ENCODE measurements around the gene TERT.

DNA sequence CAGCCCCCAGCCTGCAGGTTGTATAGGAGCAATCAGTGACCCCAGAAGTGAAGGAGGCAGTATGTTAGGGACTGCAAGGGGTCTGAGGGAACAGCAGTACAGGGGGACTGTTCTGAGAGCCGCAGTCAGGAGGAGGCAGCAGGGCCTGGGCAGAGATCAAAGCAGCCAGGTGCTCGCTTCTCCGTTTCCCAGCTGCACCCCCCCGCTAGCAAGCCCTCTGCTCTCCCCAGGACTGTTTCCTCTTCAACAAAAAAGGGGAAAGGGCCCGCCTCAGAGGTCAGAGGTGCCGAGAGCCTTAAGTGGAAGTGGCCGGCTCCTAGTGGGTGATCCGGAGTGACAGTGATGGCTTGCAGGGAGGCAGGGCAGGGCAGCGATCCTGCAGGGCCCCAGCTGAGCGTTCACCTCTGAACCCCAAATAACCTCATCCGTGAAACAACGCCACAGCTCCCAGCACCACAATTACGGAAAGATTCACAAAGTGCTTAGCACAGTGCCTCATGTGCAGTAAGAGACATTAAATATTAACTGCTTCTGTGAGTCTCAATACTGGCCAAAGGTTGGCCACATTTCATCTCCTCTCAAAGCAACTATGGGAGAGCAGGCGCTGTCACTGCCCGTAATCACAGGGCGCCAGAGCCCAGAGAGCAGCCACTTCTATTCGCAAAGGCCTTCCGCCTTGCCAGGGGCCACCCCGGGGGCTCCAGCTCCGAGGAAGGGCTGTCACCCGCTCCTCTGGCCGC, 42.1 kb upstream of the TERT start:
- TF ChIP-seq POLR2A (IDR thresholded peaks at IDR 0.05; ENCODE audit: low read length) (no peak), GATA1 (IDR thresholded peaks at IDR 0.05; ENCODE audit: low read depth, low read length) (no peak)
